Activated CD4-positive, alpha-beta T cell treated with anti-CD3 and anti-CD28 coated beads for 24 hours (primary cell): ENCODE measurements around the gene NT5DC4.

Source experiments
- DNase-seq, 2 donors: peaks; one replicate each; pipeline ENCODE4 v3.0.0-alpha.2; 2020; ENCODE audit warnings: low read depth in 2 of 2

NT5DC4 gene

GRCh38 chr2:112784199-112785189, 63.7 kb downstream of the NT5DC4 start, which contains the start of gene IL1A:
Gene IL1A, minus strand, starts transcription at chr2:112784493. Its CDS starts 723 bp downstream, at chr2:112783770.
- no peak for DNase-seq

- DNase-seq: no peak
Observed at GRCh38 chr2:112787294-112787693, 66.5 kb downstream of the NT5DC4 start.

GRCh38 chr2:112787729-112788393, 67.0 kb downstream of the NT5DC4 start:
- DNase-seq: no peak

GRCh38 chr2:112788653-112789052, 67.8 kb downstream of the NT5DC4 start:
- no peak for DNase-seq
